H7 (cell line): ENCODE results near the gene CLCN7. TPM values are rescaled to one million over a fixed set of nuclear protein-coding genes. Genes with fewer than 3 reads are reported as not detected.
A peak's percentile ranks its signal among the peaks of the same experiment; 100 is the strongest.

ENCODE experiments used
- DNase-seq: peaks from one replicate; pipeline ENCODE4 v3.0.0; 2012
- H3K27me3 ChIP-seq: 2 replicates; pipeline ENCODE4 v1.6.0; 2011; ENCODE audit warnings: mild to moderate bottlenecking, low read length; ENCODE audit not compliant: control insufficient read depth, insufficient read depth
- H3K36me3 ChIP-seq: replicated peaks from 2 replicates; pipeline ENCODE4 v1.5.1; 2011; ENCODE audit warnings: low read length; ENCODE audit not compliant: control insufficient read depth, insufficient read depth
- H3K4me3 ChIP-seq: 2 replicates; pipeline ENCODE4 v1.5.1; 2011; ENCODE audit warnings: low read depth, mild to moderate bottlenecking, control low read depth, low read length, moderate library complexity; ENCODE audit not compliant: insufficient read depth
- total RNA-seq: library from RNA; depleted of rRNA; stranded (reverse); fragments of >200 nt; shearing (Covaris generic); gene quantifications from 2 replicates; pipeline ENCODE4 v1.2.3, GENCODE V29; 2014; rRNA removed

Gene CLCN7, protein sequence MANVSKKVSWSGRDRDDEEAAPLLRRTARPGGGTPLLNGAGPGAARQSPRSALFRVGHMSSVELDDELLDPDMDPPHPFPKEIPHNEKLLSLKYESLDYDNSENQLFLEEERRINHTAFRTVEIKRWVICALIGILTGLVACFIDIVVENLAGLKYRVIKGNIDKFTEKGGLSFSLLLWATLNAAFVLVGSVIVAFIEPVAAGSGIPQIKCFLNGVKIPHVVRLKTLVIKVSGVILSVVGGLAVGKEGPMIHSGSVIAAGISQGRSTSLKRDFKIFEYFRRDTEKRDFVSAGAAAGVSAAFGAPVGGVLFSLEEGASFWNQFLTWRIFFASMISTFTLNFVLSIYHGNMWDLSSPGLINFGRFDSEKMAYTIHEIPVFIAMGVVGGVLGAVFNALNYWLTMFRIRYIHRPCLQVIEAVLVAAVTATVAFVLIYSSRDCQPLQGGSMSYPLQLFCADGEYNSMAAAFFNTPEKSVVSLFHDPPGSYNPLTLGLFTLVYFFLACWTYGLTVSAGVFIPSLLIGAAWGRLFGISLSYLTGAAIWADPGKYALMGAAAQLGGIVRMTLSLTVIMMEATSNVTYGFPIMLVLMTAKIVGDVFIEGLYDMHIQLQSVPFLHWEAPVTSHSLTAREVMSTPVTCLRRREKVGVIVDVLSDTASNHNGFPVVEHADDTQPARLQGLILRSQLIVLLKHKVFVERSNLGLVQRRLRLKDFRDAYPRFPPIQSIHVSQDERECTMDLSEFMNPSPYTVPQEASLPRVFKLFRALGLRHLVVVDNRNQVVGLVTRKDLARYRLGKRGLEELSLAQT
- 39.1 and 42.6 TPM in 2 replicates for total RNA-seq

GRCh38 chr16:1474796-1475551 lies at the start of gene CLCN7:
CLCN7 (minus strand) TSS chr16:1475028; CDS start chr16:1474974, 54 bp downstream.
- Histone ChIP-seq H3K27me3 (no peaks in the 10 kb centered on the region), H3K4me3 (peak within 1 kb of the TSS; percentile 71), H3K36me3 (no peaks in the 10 kb centered on the region)
- peak; percentile 98 for DNase-seq

- DNase-seq, result no peak
- Histone ChIP-seq H3K36me3 (no peaks in the 10 kb centered on the region), H3K27me3 (no peaks in the 10 kb centered on the region), H3K4me3 (no peak overlapping the region)
These were observed 49.5 kb upstream of the CLCN7 start for GRCh38 chr16:1524366-1524765.

GRCh38 chr16:1523581-1524245 lies 48.9 kb upstream of the CLCN7 start:
- Histone ChIP-seq H3K27me3 (no peaks in the 10 kb centered on the region), H3K4me3 (no peak overlapping the region), H3K36me3 (no peaks in the 10 kb centered on the region)
- DNase-seq, result no peak

GRCh38 chr16:1520461-1520860 lies 45.6 kb upstream of the CLCN7 start:
- Histone ChIP-seq H3K36me3 (no peaks in the 10 kb centered on the region), H3K4me3 (no peak overlapping the region), H3K27me3 (no peaks in the 10 kb centered on the region)
- DNase-seq, result no peak

DNA sequence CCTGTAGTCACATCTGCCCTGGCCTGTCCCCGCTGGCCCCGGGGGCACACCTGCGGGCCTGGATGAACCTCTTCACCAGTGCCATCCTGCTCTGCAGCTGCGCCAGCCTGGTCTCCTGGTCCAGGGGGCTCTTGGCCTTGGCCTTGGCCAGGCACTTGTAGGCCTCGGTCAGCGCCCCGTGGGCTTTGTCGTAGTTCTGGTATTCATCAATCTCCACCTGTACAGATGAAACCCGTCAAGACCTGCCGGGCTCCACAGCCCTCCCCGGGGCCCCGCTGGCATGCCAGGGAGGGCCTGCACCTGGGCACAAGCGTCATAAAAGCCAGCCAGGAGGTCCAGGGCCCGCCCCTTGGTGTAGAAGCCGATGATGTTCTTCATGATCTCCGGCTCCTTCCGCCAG lies 45.0 kb upstream of the CLCN7 start:
- Histone ChIP-seq H3K4me3 (no peak overlapping the region), H3K27me3 (no peaks in the 10 kb centered on the region), H3K36me3 (no peaks in the 10 kb centered on the region)
- no peak for DNase-seq

GRCh38 chr16:1518626-1519135 lies 43.9 kb upstream of the CLCN7 start:
- Histone ChIP-seq H3K27me3 (no peaks in the 10 kb centered on the region), H3K4me3 (no peak overlapping the region), H3K36me3 (no peaks in the 10 kb centered on the region)
- no peak for DNase-seq

DNA sequence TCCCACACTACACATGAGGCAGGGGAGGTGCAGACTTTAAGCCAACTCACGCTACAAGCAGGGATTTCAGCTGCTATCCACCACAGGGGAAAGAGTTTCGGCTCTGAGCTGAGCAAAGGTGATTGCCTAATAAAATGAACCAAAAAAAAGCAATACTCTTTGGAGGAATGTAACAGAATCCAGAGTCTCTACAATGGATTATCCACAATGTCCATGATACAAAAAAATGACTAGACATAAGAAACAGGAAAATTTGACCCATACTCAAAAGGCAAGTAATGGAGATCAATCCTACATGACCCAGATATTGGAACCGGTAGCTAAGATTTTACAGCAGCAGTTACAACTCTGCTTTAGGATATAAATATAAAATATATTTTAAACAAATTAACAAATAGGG lies 39.7 kb upstream of the CLCN7 start:
- H3K36me3 ChIP-seq, result no peaks in the 10 kb centered on the region; the same call in 1 of the 2 replicates
- no peaks in the 10 kb centered on the region for H3K27me3 ChIP-seq
- no peak for DNase-seq
- no peak overlapping the region for H3K4me3 ChIP-seq

DNA sequence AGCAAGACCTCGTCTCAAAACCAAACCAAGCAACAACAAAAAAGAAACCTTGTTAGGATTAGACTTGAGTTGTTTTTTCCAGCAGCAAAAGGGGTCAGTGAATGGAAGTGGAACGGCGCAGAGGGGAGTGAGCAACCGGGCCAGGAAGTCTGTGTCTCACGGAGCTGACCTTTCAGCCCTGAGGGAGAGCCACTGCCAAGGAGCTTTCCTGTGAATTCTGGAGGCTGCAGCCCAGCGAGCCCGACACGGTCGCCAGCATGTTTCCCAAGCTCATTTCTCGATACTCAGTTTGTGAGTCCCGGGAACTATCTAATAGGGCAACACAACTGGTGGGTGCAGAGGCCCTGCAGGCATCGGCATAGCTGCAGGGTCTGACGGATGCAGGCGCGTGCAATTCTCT lies 37.9 kb upstream of the CLCN7 start:
- H3K27me3 ChIP-seq, result no peaks in the 10 kb centered on the region
- no peak for DNase-seq
- no peak overlapping the region for H3K4me3 ChIP-seq
- H3K36me3 ChIP-seq, result no peaks in the 10 kb centered on the region; the same call in 1 of the 2 replicates

- H3K27me3 ChIP-seq, result no peaks in the 10 kb centered on the region
- H3K4me3 ChIP-seq, result no peak overlapping the region
- peak; percentile 85 for DNase-seq
- H3K36me3 ChIP-seq, result no peaks in the 10 kb centered on the region; the same call in 1 of the 2 replicates
These were observed 37.1 kb upstream of the CLCN7 start for GRCh38 chr16:1511662-1512569.

DNA sequence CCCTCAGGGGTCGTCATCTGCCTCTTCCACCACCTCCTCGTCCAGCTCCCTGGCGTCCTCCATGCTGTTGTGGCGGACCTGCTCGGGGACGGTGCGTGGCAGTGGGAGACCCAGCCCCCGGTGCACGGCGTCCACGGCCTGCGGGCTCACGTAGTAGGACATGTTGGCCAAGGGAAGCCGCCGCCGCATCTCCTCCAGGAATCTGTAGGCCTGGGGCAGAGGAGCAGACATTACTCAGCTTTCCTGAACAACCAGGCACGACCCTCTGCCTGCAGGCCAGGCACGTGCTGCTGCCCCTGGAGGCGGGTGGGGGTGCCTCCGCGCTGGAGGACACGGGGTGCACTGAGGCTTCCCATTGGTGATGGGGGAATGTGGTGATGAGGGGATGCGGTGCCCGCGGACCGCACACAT lies 36.1 kb upstream of the CLCN7 start:
- DNase-seq, result peak; percentile 87
- no peaks in the 10 kb centered on the region; the same call in 1 of the 2 replicates for H3K36me3 ChIP-seq
- H3K27me3 ChIP-seq, result no peaks in the 10 kb centered on the region
- no peak overlapping the region for H3K4me3 ChIP-seq

GRCh38 chr16:1510272-1510671 lies 35.4 kb upstream of the CLCN7 start:
- Histone ChIP-seq H3K27me3 (no peaks in the 10 kb centered on the region), H3K36me3 (no peaks in the 10 kb centered on the region; the same call in 1 of the 2 replicates), H3K4me3 (no peak overlapping the region)
- DNase-seq, result no peak

- H3K4me3 ChIP-seq, result no peak overlapping the region
- no peak for DNase-seq
- H3K36me3 ChIP-seq, result no peaks in the 10 kb centered on the region; the same call in 1 of the 2 replicates
- no peaks in the 10 kb centered on the region for H3K27me3 ChIP-seq
These were observed 34.7 kb upstream of the CLCN7 start for GRCh38 chr16:1509307-1510221.
